Coronary artery (tissue), 2 donors: ENCODE data around the gene IL17RA.
A peak's percentile ranks its signal among the peaks of the same experiment; 100 is the strongest.

Experiments
- DNase-seq: peaks from one replicate; pipeline ENCODE4 v3.0.0-alpha.2; 2017; ENCODE audit warnings: low spot score
- H3K27ac ChIP-seq, 2 donors: fragments of 200-600 bp; sonication (generic); one replicate each; pipeline ENCODE4 v1.5.1; 2016 to 2019
- H3K4me3 ChIP-seq: fragments of 200-600 bp; sonication (generic); 2 replicates; pipeline ENCODE4 v1.5.1; 2016; ENCODE audit warnings: mild to moderate bottlenecking, moderate library complexity
- CTCF ChIP-seq: fragments of 200-600 bp; sonication (generic); IDR thresholded peaks from one replicate; pipeline ENCODE4 v1.5.1; 2019; ENCODE audit warnings: antibody characterized with exemption

IL17RA gene

GRCh38 chr22:17100621-17101020, 15.8 kb downstream of the IL17RA start:
- DNase-seq = no peak
- no peak for TF ChIP-seq CTCF
- no peak overlapping the region for H3K4me3 ChIP-seq
- no peak overlapping the region for H3K27ac ChIP-seq

GRCh38 chr22:17101475-17102296, 16.9 kb downstream of the IL17RA start:
- DNase-seq = no peak
- Histone ChIP-seq H3K27ac (no peak overlapping the region), H3K4me3 (no peak overlapping the region)
- no peak for TF ChIP-seq CTCF

- no peak for TF ChIP-seq CTCF
- DNase-seq = no peak
- Histone ChIP-seq H3K4me3 (no peak overlapping the region), H3K27ac (no peak overlapping the region)
Measured at GRCh38 chr22:17102297-17102667, 17.5 kb downstream of the IL17RA start.

- DNase-seq = no peak
- H3K4me3 ChIP-seq = no peak overlapping the region
- no peak overlapping the region for H3K27ac ChIP-seq
- TF ChIP-seq CTCF = no peak
Measured at GRCh38 chr22:17103351-17103750, 18.6 kb downstream of the IL17RA start.

GRCh38 chr22:17104336-17104935, 19.6 kb downstream of the IL17RA start:
- no peak overlapping the region for H3K4me3 ChIP-seq
- TF ChIP-seq CTCF = no peak
- no peak for DNase-seq
- H3K27ac ChIP-seq = no peak overlapping the region

- H3K4me3 ChIP-seq = no peak overlapping the region
- TF ChIP-seq CTCF = no peak
- H3K27ac ChIP-seq = peak overlapping the region in 1 of 2 donors; percentile 66
- DNase-seq = peak; percentile 61
Measured at GRCh38 chr22:17105143-17106129, 20.6 kb downstream of the IL17RA start.
